Measurements from ENCODE around the gene TAF1. TPM values are rescaled to one million over a fixed set of nuclear protein-coding genes. Genes with fewer than 3 reads are reported as not detected.

The TAF1 gene
- total and polyA plus RNA-seq, 9 of the 15 experiments (the other 6 are each of a cell fraction or from before 2014, with no cell fraction given), result 6.4 to 45.1 (median 38.1) TPM

GRCh38 chrX:71365875-71366673, at the start of gene TAF1 (continued):
- TF ChIP-seq, protein P1, sequence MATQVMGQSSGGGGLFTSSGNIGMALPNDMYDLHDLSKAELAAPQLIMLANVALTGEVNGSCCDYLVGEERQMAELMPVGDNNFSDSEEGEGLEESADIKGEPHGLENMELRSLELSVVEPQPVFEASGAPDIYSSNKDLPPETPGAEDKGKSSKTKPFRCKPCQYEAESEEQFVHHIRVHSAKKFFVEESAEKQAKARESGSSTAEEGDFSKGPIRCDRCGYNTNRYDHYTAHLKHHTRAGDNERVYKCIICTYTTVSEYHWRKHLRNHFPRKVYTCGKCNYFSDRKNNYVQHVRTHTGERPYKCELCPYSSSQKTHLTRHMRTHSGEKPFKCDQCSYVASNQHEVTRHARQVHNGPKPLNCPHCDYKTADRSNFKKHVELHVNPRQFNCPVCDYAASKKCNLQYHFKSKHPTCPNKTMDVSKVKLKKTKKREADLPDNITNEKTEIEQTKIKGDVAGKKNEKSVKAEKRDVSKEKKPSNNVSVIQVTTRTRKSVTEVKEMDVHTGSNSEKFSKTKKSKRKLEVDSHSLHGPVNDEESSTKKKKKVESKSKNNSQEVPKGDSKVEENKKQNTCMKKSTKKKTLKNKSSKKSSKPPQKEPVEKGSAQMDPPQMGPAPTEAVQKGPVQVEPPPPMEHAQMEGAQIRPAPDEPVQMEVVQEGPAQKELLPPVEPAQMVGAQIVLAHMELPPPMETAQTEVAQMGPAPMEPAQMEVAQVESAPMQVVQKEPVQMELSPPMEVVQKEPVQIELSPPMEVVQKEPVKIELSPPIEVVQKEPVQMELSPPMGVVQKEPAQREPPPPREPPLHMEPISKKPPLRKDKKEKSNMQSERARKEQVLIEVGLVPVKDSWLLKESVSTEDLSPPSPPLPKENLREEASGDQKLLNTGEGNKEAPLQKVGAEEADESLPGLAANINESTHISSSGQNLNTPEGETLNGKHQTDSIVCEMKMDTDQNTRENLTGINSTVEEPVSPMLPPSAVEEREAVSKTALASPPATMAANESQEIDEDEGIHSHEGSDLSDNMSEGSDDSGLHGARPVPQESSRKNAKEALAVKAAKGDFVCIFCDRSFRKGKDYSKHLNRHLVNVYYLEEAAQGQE (IDR thresholded peaks at IDR 0.05; ENCODE audit: borderline replicate concordance), result peak; percentile 72
- TF ChIP-seq, protein P1 (CRISPR knock-in tag; IDR thresholded peaks at IDR 0.05; ENCODE audit: low read depth), result no peak
- TF ChIP-seq DMBX1 (CRISPR knock-in tag; IDR thresholded peaks at IDR 0.05; ENCODE audit: borderline replicate concordance), result no peak
- TF ChIP-seq CBX5 (IDR thresholded peaks at IDR 0.05; ENCODE audit: borderline replicate concordance, low read depth), result no peak
- 0 out of 2 replicates have a peak, but pooled peaks have one; percentile 32 for TF ChIP-seq NR2C1 (IDR thresholded peaks at IDR 0.05)
- peak; percentile 74 for TF ChIP-seq NR2C1 (tag; IDR thresholded peaks at IDR 0.05)
- TF ChIP-seq BHLHE40 (IDR thresholded peaks at IDR 0.05; ENCODE audit: low read length), result peak; percentile 59; the same call in 1 of the 2 replicates
- peak; percentile 44; the same call in 1 of the 2 replicates for TF ChIP-seq EGR1 (conservative IDR thresholded peaks at IDR 0.05)
- TF ChIP-seq, protein P2, sequence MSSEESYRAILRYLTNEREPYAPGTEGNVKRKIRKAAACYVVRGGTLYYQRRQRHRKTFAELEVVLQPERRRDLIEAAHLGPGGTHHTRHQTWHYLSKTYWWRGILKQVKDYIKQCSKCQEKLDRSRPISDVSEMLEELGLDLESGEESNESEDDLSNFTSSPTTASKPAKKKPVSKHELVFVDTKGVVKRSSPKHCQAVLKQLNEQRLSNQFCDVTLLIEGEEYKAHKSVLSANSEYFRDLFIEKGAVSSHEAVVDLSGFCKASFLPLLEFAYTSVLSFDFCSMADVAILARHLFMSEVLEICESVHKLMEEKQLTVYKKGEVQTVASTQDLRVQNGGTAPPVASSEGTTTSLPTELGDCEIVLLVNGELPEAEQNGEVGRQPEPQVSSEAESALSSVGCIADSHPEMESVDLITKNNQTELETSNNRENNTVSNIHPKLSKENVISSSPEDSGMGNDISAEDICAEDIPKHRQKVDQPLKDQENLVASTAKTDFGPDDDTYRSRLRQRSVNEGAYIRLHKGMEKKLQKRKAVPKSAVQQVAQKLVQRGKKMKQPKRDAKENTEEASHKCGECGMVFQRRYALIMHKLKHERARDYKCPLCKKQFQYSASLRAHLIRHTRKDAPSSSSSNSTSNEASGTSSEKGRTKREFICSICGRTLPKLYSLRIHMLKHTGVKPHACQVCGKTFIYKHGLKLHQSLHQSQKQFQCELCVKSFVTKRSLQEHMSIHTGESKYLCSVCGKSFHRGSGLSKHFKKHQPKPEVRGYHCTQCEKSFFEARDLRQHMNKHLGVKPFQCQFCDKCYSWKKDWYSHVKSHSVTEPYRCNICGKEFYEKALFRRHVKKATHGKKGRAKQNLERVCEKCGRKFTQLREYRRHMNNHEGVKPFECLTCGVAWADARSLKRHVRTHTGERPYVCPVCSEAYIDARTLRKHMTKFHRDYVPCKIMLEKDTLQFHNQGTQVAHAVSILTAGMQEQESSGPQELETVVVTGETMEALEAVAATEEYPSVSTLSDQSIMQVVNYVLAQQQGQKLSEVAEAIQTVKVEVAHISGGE (CRISPR knock-in tag; IDR thresholded peaks at IDR 0.05), result peak in 1 of 3 experiments; percentile 84; a peak in 2 of 6 replicates
- peak; percentile 21; the same call in 1 of the 2 replicates for TF ChIP-seq ESRRA (IDR thresholded peaks at IDR 0.05; ENCODE audit: borderline replicate concordance, low read depth)
- TF ChIP-seq IRF9 (tag; IDR thresholded peaks at IDR 0.05), result no peak
- TF ChIP-seq RBBP5 (IDR thresholded peaks at IDR 0.05; ENCODE audit: borderline replicate concordance, insufficient read depth, low read length, poor library complexity, severe bottlenecking), result peak; percentile 19

Data from K562 (cell line).